GM12891 (cell line): ENCODE data around the gene EIF3D.
A peak's percentile ranks its signal among the peaks of the same experiment; 100 is the strongest.

ENCODE experiments used
- DNase-seq: peaks from one replicate; pipeline ENCODE4 v3.0.0; 2011; ENCODE audit warnings: low spot score; ENCODE audit not compliant: insufficient read length
- FAIRE-seq: peaks from 2 replicates; lab custom pipeline; 2011; peaks lifted over from hg19 to GRCh38; lab: Jason Lieb, UNC
- PAX5 ChIP-seq: IDR thresholded peaks from 2 replicates; pipeline ENCODE4 v1.6.1; 2011; ENCODE audit warnings: low read length, moderate library complexity, mild to moderate bottlenecking; ENCODE audit not compliant: insufficient read depth, severe bottlenecking
- POLR2A ChIP-seq: IDR thresholded peaks from 2 replicates; pipeline ENCODE4 v1.6.1; 2011; ENCODE audit warnings: low read depth, low read length, control low read depth
- POLR2AphosphoS5 ChIP-seq: IDR thresholded peaks from 2 replicates; pipeline ENCODE4 v1.6.1; 2011; ENCODE audit warnings: low read depth, low read length, control low read depth
- POU2F2 ChIP-seq: IDR thresholded peaks from 2 replicates; pipeline ENCODE4 v1.6.1; 2011; ENCODE audit warnings: low read depth, mild to moderate bottlenecking, control low read depth, low read length, moderate library complexity
- SPI1 ChIP-seq: IDR thresholded peaks from 2 replicates; pipeline ENCODE4 v1.6.1; 2011; ENCODE audit warnings: low read depth, low read length, control low read depth
- TAF1 ChIP-seq: IDR thresholded peaks from 2 replicates; pipeline ENCODE4 v1.6.1; 2011; ENCODE audit warnings: low read depth, low read length, control low read depth

Gene EIF3D

GRCh38 chr22:36510966-36511881, 17.7 kb downstream of the EIF3D start:
- no peak for DNase-seq
- peak; percentile 28; the same call in 1 of the 2 replicates for TF ChIP-seq POLR2AphosphoS5
- no peak for TF ChIP-seq POLR2A
- TF ChIP-seq POU2F2 = no peak
- TF ChIP-seq SPI1 = no peak
- no peak for TF ChIP-seq TAF1
- no peak for TF ChIP-seq PAX5
- peak; percentile 45 for FAIRE-seq

DNA sequence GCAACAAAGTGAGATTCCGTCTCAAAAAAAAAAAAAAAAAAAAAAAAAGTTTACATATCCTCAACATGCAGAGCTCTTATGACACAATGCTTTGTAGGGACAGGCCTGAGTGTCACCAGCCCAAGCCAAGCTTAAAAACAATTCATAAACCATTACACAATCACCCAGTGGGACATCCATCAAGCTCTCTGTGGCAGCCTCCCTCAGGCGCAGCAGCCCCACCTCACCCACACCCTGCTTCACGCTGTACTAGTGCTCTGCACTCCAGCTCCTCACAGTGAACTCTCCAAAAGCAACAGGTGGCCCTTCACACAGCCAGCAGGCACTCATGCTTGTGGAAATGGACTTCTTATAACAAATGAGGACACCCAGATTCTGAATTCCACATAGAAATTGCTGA, 18.6 kb downstream of the EIF3D start:
- FAIRE-seq (no peak), DNase-seq (no peak)
- TF ChIP-seq SPI1 (no peak), POLR2AphosphoS5 (peak; percentile 47; the same call in 1 of the 2 replicates), POLR2A (peak; percentile 17; the same call in 1 of the 2 replicates)

DNA sequence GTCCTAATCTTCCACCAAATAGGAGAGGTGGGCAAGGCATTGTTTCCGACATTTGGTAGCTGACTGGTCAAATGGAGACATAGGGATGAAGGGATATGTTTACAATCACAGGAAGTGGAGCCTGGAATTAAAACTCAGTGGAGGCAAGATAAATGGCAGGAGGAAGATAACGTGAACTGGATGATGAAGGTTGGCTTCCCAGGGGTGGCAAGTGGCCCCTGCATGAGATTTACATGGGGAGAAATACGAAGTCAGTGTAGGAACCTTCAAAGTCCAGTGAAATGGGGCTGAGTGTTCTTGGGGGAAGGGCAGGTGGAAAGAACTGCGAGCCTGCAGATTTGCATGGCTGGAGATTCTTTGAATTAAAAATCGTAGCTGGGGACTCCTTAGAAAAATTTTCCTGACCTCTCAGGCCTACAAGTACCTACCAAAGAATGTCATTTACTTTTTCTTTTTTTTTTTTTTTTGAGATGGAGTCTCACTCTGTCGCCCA, 21.4 kb downstream of the EIF3D start:
- no peak for FAIRE-seq
- no peak for DNase-seq

DNA sequence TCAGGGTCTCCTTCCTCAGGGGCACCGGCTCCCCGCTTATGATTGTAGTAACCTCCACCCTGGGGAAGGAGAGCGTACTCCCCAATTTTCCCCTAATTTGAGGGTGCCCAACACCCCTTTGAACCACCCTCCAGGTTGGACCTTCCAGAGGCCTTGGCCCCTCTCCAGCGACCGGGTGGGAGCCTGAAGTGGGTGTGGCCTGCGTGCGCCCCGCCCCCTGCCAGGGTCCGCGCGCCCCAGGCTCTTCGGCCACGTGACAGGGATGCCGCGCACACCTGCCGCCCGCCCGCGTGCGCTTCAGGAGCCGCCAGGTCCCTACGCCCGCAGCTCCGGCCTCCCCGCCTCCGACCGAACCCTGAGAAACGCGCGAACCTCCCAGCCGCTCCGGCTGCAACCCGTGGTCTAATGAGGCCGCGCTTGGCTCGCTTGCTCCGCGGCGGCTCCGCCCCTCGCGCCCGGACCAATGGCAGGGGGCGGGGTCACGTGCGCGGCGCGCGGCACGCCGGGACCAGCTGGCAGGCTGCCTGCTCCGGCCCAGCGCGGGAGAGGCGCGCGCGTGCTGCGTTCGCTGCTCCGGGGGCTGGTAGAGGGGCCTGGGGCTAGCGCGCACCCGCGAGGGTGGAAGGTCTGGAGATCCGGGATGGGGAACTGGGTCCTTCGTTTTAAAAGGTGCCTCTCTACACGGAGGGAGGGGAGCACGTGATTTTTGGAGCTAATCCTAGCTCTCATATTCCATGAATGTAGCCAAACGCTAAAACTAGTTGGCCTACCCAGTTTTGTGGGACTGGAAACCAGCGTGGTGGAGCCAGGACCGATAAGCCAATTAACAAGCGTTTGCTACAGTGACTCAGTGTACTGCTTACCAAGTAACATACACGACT, 22.1 kb downstream of the EIF3D start, which contains the start of gene FOXRED2:
FOXRED2 (minus strand) TSS at position 404 of the 881 bp plus-strand sequence. CDS start 618 bp downstream, outside the sequence.
- peak; percentile 99 for FAIRE-seq
- DNase-seq = peak; percentile 99
- TF ChIP-seq POLR2A (peak; percentile 56; the same call in 1 of the 2 replicates), POLR2AphosphoS5 (peak; percentile 28; the same call in 1 of the 2 replicates), TAF1 (peak; percentile 91), PAX5 (no peak)

More for the DNA sequence above, 21.4 kb downstream of the EIF3D start:
- TF ChIP-seq TAF1 (no peak), PAX5 (no peak)

GRCh38 chr22:36505998-36506635, 22.8 kb downstream of the EIF3D start:
- TF ChIP-seq POLR2AphosphoS5 (no peak), POLR2A (no peak), POU2F2 (no peak), TAF1 (no peak), SPI1 (no peak), PAX5 (no peak)
- no peak for DNase-seq
- no peak for FAIRE-seq

DNA sequence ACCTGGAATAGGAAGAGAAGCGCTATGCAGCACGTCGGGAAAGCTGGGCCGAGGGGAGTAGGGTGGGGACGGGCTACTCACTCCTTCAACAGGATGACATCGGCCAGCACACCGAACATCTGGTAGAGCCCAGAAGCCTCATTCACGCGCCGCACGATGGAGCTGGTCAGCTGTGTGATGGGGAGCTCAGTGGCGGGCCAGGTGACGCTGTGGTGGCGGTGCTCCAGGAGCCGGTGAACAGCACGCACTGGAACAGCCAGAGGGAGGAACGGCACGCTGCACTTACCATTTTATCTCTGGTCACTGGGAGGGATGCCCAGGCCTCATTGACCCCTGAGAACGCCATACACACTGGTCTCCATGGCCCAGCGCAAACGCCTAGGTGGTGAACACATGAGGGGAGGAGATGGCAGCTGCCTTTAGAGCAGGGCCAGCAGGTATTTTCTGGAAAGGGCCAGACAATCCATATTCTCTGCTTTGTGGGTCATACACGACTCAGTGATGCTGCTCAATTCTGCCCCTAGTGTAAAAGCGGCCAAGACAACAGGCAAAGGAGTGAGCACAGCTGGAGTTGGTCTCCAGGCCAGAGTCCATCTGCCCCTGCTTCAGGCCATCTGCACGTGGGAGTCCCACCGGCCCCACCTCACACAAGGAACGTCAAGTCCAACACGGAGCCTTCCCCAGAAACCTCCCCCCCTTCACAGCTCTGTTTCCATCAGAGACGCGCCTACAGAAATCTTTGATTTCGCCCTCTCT, 30.9 kb downstream of the EIF3D start:
- no peak for DNase-seq
- no peak for TF ChIP-seq PAX5
- no peak for TF ChIP-seq POLR2AphosphoS5
- TF ChIP-seq TAF1 = no peak
- no peak for TF ChIP-seq POLR2A
- no peak for FAIRE-seq

DNA sequence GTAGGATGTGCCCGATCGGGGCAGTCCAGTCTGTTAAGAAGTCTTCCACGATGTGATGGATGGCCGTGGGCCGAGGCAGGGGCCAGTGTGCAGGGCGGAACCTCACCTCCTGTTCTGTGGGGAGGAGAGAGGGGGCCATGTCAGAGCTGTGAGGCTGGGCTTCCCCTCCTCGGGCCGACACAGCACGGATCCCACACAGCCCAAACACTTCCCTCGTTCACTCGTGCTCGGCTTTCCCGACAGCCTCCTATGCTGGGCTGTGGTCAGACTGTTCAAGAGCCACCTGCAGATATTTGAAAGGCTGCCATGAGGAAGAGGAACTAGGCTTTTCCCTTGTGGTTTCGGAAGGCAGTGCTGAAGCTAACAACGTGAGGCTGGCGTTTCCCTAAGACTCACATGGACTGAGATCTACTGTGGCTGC, 35.3 kb downstream of the EIF3D start:
- TF ChIP-seq POLR2AphosphoS5 (no peak), SPI1 (peak; percentile 92)
- FAIRE-seq = peak; percentile 87
- peak; percentile 57 for DNase-seq

GRCh38 chr22:36492109-36492508, 36.9 kb downstream of the EIF3D start:
- TF ChIP-seq SPI1 (no peak), PAX5 (no peak), POLR2AphosphoS5 (no peak), POU2F2 (no peak), POLR2A (no peak)
- DNase-seq (no peak), FAIRE-seq (no peak)

GRCh38 chr22:36491155-36491554, 37.8 kb downstream of the EIF3D start:
- no peak for FAIRE-seq
- DNase-seq = no peak
- no peak for TF ChIP-seq POU2F2
- no peak for TF ChIP-seq PAX5
- TF ChIP-seq SPI1 = no peak
- TF ChIP-seq POLR2AphosphoS5 = no peak
- no peak for TF ChIP-seq TAF1
- no peak for TF ChIP-seq POLR2A
